GM12878 (cell line): ENCODE results near the gene OR52N2. TPM values are rescaled to one million over a fixed set of nuclear protein-coding genes. Genes with fewer than 3 reads are reported as not detected.

Experiments used
- ATAC-seq: fragments of 200-7000 bp; cut with Tn5 transposase; 3 replicates; pipeline ENCODE4 v1.9.1; 2020; ENCODE audit warnings: mild to moderate bottlenecking, moderate library complexity
- BruUV-seq: library from RNA; stranded (reverse); fragments of 400-500 nt; replicated peaks from 2 replicates; lab custom pipeline; 2021; lab: Mats Ljungman, UMichigan
- CTCF ChIA-PET: fragments of 300-600 bp; sonication (Branson Sonifier 250); formaldehyde crosslinking; extraction: SDS; loops from one replicate; lab custom pipeline; 2021; ENCODE audit warnings: inconsistent platforms; lab: Yijun Ruan, JAX
- POLR2A ChIA-PET: fragments of 350-600 bp; formaldehyde crosslinking; extraction: SDS; loops from one replicate; lab custom pipeline; 2021; ENCODE audit warnings: inconsistent platforms; lab: Charles Lee
- RAD21 ChIA-PET: fragments of 300-600 bp; sonication (Branson Sonifier 250); formaldehyde crosslinking; loops from one replicate; lab custom pipeline; 2023; ENCODE audit warnings: antibody characterized with exemption; ENCODE audit not compliant: unreplicated experiment; lab: Charles Lee
- SMC1A ChIA-PET: fragments of 300-600 bp; sonication (Branson Sonifier 250); formaldehyde crosslinking; loops from one replicate; lab custom pipeline; 2023; ENCODE audit not compliant: unreplicated experiment, uncharacterized antibody; lab: Charles Lee
- DNase-seq: peaks from one replicate; pipeline ENCODE4 v3.0.0-alpha.2; 2011; ENCODE audit warnings: low read depth, low spot score
- FAIRE-seq: peaks from 3 replicates; lab custom pipeline; 2011; peaks lifted over from hg19 to GRCh38; lab: Jason Lieb, UNC
- H2AFZ ChIP-seq: 2 replicates; pipeline ENCODE4 v1.6.0; 2011; ENCODE audit warnings: low read depth, low read length, control low read depth; ENCODE audit not compliant: control insufficient read depth
- H3K27ac ChIP-seq: 2 replicates; pipeline ENCODE4 v1.5.1; 2011; ENCODE audit warnings: control low read depth; ENCODE audit not compliant: control insufficient read depth, insufficient read depth
- H3K27me3 ChIP-seq, 2 experiments: replicated peaks in 1 of 2; 2 replicates each; pipeline versions ENCODE4 v1.6.0 to v1.6.1; 2011; ENCODE audit warnings: low read length in 1 of 2; ENCODE audit not compliant: control insufficient read depth in 2 of 2, insufficient read depth in 2 of 2
- H3K36me3 ChIP-seq, 2 experiments: 2 replicates each; pipeline ENCODE4 v1.5.1; 2011; ENCODE audit warnings: low read length in 1 of 2; ENCODE audit not compliant: control insufficient read depth in 2 of 2, insufficient read depth in 2 of 2
- H3K4me1 ChIP-seq: 2 replicates; pipeline ENCODE4 v1.6.1; 2011; ENCODE audit warnings: mild to moderate bottlenecking, low read length, moderate library complexity, mixed read lengths; ENCODE audit not compliant: control insufficient read depth, insufficient read depth
- H3K4me2 ChIP-seq: 2 replicates; pipeline ENCODE4 v1.6.0; 2011; ENCODE audit warnings: control low read depth; ENCODE audit not compliant: control insufficient read depth, insufficient read depth
- H3K4me3 ChIP-seq: fragments of 200-600 bp; sonication (generic); 2 replicates; pipeline ENCODE4 v1.5.1; 2016
- H3K79me2 ChIP-seq: 2 replicates; pipeline ENCODE4 v1.6.0; 2011; ENCODE audit warnings: low read length; ENCODE audit not compliant: control insufficient read depth, insufficient read depth
- H3K9ac ChIP-seq: 2 replicates; pipeline ENCODE4 v1.8.0; 2011; ENCODE audit warnings: low read length, control low read depth, mixed read lengths; ENCODE audit not compliant: control insufficient read depth, insufficient read depth
- H3K9me3 ChIP-seq: replicated peaks from 3 replicates; pipeline ENCODE4 v1.5.1; 2011; ENCODE audit warnings: mild to moderate bottlenecking, low read length; ENCODE audit not compliant: control insufficient read depth, insufficient read depth
- H4K20me1 ChIP-seq: 2 replicates; pipeline ENCODE4 v1.6.0; 2011; ENCODE audit not compliant: control insufficient read depth, insufficient read depth
- CBX3 ChIP-seq: fragments of 200-600 bp; sonication (generic); IDR thresholded peaks from 2 replicates; pipeline ENCODE4 v1.6.1; 2016; ENCODE audit warnings: low read depth, borderline replicate concordance
- EGR1 ChIP-seq, 2 experiments: IDR thresholded peaks; 1 replicate in 1 of 2; 2 replicates in 1 of 2; pipeline ENCODE4 v1.6.1; 2011 to 2012; ENCODE audit warnings: low read depth in 2 of 2, low read length in 2 of 2, borderline replicate concordance in 1 of 2, mild to moderate bottlenecking in 1 of 2, moderate library complexity in 1 of 2
- ESRRA ChIP-seq: IDR thresholded peaks from 2 replicates; pipeline ENCODE4 v1.6.1; 2012; ENCODE audit warnings: mild to moderate bottlenecking, low read length, improper control_type of control experiment
- HDAC6 ChIP-seq: fragments of 200-600 bp; sonication (generic); IDR thresholded peaks from one replicate; pipeline ENCODE4 v1.8.0; 2017; ENCODE audit warnings: antibody characterized with exemption; ENCODE audit not compliant: unreplicated experiment
- HSF1 ChIP-seq: fragments of 150-350 bp; IDR thresholded peaks from 2 replicates; pipeline ENCODE4 v1.6.1; 2014; ENCODE audit warnings: mild to moderate bottlenecking, low read depth, low read length
- IRF5 ChIP-seq: fragments of 450-650 bp; IDR thresholded peaks from 2 replicates; pipeline ENCODE4 v1.6.1; 2017; ENCODE audit warnings: borderline replicate concordance
- MYC ChIP-seq: IDR thresholded peaks from 2 replicates; pipeline ENCODE4 v1.6.1; 2011; ENCODE audit warnings: mild to moderate bottlenecking, low read length, moderate library complexity, inconsistent platforms; ENCODE audit not compliant: insufficient read depth, insufficient replicate concordance, insufficient read length, severe bottlenecking
- NBN ChIP-seq: fragments of 450-650 bp; IDR thresholded peaks from 2 replicates; pipeline ENCODE4 v1.6.1; 2016
- PAX5 ChIP-seq: IDR thresholded peaks from 2 replicates; pipeline ENCODE4 v1.6.1; 2011; ENCODE audit warnings: low read depth, low read length, borderline replicate concordance
- USF2 ChIP-seq: IDR thresholded peaks from 2 replicates; pipeline ENCODE4 v1.6.1; 2011; ENCODE audit warnings: low read depth, low read length, improper control_type of control experiment, borderline replicate concordance
- YBX1 ChIP-seq: fragments of 450-650 bp; IDR thresholded peaks from 2 replicates; pipeline ENCODE4 v1.6.1; 2016; ENCODE audit warnings: antibody characterized with exemption
- ZBED1 ChIP-seq: IDR thresholded peaks from 2 replicates; pipeline ENCODE4 v1.6.1; 2016; ENCODE audit warnings: borderline replicate concordance
- ZNF24 ChIP-seq: fragments of 450-650 bp; IDR thresholded peaks from 2 replicates; pipeline ENCODE4 v1.6.1; 2017; ENCODE audit warnings: antibody characterized with exemption, mild to moderate bottlenecking
- ZNF687 ChIP-seq: fragments of 450-650 bp; IDR thresholded peaks from 2 replicates; pipeline ENCODE4 v1.6.1; 2017; ENCODE audit warnings: mild to moderate bottlenecking, moderate library complexity
- WGBS: methylation state at CpG from one replicate; pipeline ENCODE4 v1.1.6; 2016; ENCODE audit warnings: low lambda C conversion rate; ENCODE audit not compliant: insufficient replicate concordance, insufficient coverage; ENCODE audit errors: missing lambda C conversion rate; 5-methylcytosine and 5-hydroxymethylcytosine counted together
- in situ Hi-C: fragments of 300-500 bp; cut with MboI; formaldehyde crosslinking; loops from 9 replicates; pipeline ENCODE4 v1.14.3; 2018; ENCODE audit warnings: mixed read lengths
- intact Hi-C: fragments of 100-400 bp; cut with micrococcal nuclease; formaldehyde crosslinking; loops from one replicate; pipeline ENCODE4 v1.14.2; 2022; ENCODE audit not compliant: unreplicated experiment
- polyA plus RNA-seq, 11 experiments: library from polyadenylated mRNA; depleted of rRNA in 4 of 11; unstranded in 6 of 11; stranded (reverse) in 5 of 11; fragments of >200 nt; fragmentation: Nextera tagmentation in 4 of 11; fragmentation: Illumina TruSeq in 1 of 11; extraction: Ambion mirVana in 4 of 11; extraction: Trizol in 1 of 11; gene quantifications; 1 replicate in 1 of 11; 2 replicates in 10 of 11; pipeline versions ENCODE4 v1.2.1 to v1.2.3, GENCODE V29; 2011 to 2016; ENCODE audit warnings: inconsistent platforms in 2 of 11, missing spikeins in 2 of 11, low read depth in 1 of 11
- total RNA-seq, 4 experiments: library from RNA; depleted of rRNA in 3 of 4; stranded (reverse); fragments of >200 nt in 3 of 4; fragmentation: Illumina TruSeq in 1 of 4; extraction: Trizol in 1 of 4; gene quantifications; 2 replicates each; pipeline versions ENCODE4 v1.2.1 to v1.2.3, GENCODE V29; 2013 to 2021

The OR52N2 gene
- total and polyA plus RNA-seq, 10 of the 15 experiments (the other 5 are each of a cell fraction or from before 2014, with no cell fraction given): 0.06 to 0.42 (median 0.24) TPM; not detected in 5

GRCh38 chr11:5809905-5810795 is 1.4 kb downstream of the OR52N2 start:
- H3K9me3 ChIP-seq: no peaks in the 10 kb centered on the region
- H3K79me2 ChIP-seq: no peaks in the 10 kb centered on the region
- H3K36me3 ChIP-seq: no peaks in the 10 kb centered on the region
- H3K4me1 ChIP-seq: no peaks in the 10 kb centered on the region
- ChIA-PET SMC1A (interaction anchor here (0.6 to 3.0 kb wide), 22 partner anchors 8 to 1385 kb away, joined by 3 to 19 read pairs (median 4); partner anchors contain the start of gene TRIM5), CTCF (interaction anchor here (0.7 to 3.2 kb wide), 18 partner anchors 8 to 543 kb away, joined by 3 to 23 read pairs (median 4); partner anchors contain the start of genes TRIM22 and TRIM5), RAD21 (interaction anchor here (0.8 to 2.3 kb wide), 12 partner anchors 7 to 334 kb away, joined by 3 to 23 read pairs (median 4); partner anchors contain the start of genes OR52E5, TRIM22 and TRIM5), POLR2A (no interaction called here)
- intact Hi-C loops (loop anchor here (2.0 to 5.0 kb wide), 5 partner anchors 81 to 685 kb away; partner anchors contain the start of gene OR51M1), in situ Hi-C loops (loop anchor here (5.0 kb wide), 1 partner anchor 338 kb away; no protein-coding TSS in a partner anchor)
- no peak for ATAC-seq
- H4K20me1 ChIP-seq: no peaks in the 10 kb centered on the region
- no peak overlapping the region for H2AFZ ChIP-seq
- H3K4me2 ChIP-seq: no peak overlapping the region
- no peak overlapping the region for H3K27ac ChIP-seq
- BruUV-seq: no TSS peak
- no peak overlapping the region for H3K9ac ChIP-seq
- H3K27me3 ChIP-seq: no peaks in the 10 kb centered on the region
- 70% methylated on average over 6 of the region's 6 CpGs for WGBS
- H3K4me3 ChIP-seq: no peak overlapping the region
- FAIRE-seq: no peak
- DNase-seq: no peak
- TF ChIP-seq ZNF687 (no peak), ZBED1 (no peak), ZNF24 (no peak), YBX1 (no peak), ESRRA (no peak), IRF5 (no peak), USF2 (no peak), EGR1 (IDR thresholded peaks at IDR 0.05; ENCODE audit: borderline replicate concordance in 1 of 2, low read depth in 2 of 2, low read length in 2 of 2) (no peak), CBX3 (no peak), HSF1 (no peak), HDAC6 (no peak), NBN (no peak), PAX5 (no peak), MYC (no peak)
